ENCODE measurements around the gene ALKBH6. TPM values are rescaled to one million over a fixed set of nuclear protein-coding genes. Genes with fewer than 3 reads are reported as not detected.

Gene ALKBH6
- total and polyA plus RNA-seq, 8 donors: 2.6 to 22.8 (median 6.3) TPM

GRCh38 chr19:36003284-36003683 lies 10.7 kb downstream of the ALKBH6 start:
- intact Hi-C loops (cut with DNase I): no loop called here

GRCh38 chr19:36001605-36002004 lies 12.4 kb downstream of the ALKBH6 start:
- no peak overlapping the region for H3K4me3 ChIP-seq
- H3K4me1 ChIP-seq: peaks cover 0 to 4% (median 3%) of the 10 kb centered on the region in 3 donors
- intact Hi-C loops (cut with DNase I): no loop called here
- TF ChIP-seq, protein P1, sequence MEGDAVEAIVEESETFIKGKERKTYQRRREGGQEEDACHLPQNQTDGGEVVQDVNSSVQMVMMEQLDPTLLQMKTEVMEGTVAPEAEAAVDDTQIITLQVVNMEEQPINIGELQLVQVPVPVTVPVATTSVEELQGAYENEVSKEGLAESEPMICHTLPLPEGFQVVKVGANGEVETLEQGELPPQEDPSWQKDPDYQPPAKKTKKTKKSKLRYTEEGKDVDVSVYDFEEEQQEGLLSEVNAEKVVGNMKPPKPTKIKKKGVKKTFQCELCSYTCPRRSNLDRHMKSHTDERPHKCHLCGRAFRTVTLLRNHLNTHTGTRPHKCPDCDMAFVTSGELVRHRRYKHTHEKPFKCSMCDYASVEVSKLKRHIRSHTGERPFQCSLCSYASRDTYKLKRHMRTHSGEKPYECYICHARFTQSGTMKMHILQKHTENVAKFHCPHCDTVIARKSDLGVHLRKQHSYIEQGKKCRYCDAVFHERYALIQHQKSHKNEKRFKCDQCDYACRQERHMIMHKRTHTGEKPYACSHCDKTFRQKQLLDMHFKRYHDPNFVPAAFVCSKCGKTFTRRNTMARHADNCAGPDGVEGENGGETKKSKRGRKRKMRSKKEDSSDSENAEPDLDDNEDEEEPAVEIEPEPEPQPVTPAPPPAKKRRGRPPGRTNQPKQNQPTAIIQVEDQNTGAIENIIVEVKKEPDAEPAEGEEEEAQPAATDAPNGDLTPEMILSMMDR (IDR thresholded peaks at IDR 0.05): no peak
- 96 to 98% methylated on average over 3 of the region's 3 CpGs for WGBS, 2 donors
- ATAC-seq: no peak
- no peak overlapping the region for H3K27ac ChIP-seq
- FAIRE-seq: no peak
- H3K9me3 ChIP-seq: no peaks in the 10 kb centered on the region
- DNase-seq: no peak
- H3K36me3 ChIP-seq: no peaks in the 10 kb centered on the region
- H3K27me3 ChIP-seq: no peaks in the 10 kb centered on the region

More at GRCh38 chr19:36003284-36003683, 10.7 kb downstream of the ALKBH6 start:
- no peaks in the 10 kb centered on the region for H3K9me3 ChIP-seq
- no peak overlapping the region for H3K27ac ChIP-seq
- FAIRE-seq (no peak), ATAC-seq (no peak), DNase-seq (no peak)
- H3K36me3 ChIP-seq: no peaks in the 10 kb centered on the region
- no peaks in the 10 kb centered on the region for H3K27me3 ChIP-seq
- H3K4me1 ChIP-seq: peaks cover 0 to 4% (median 0%) of the 10 kb centered on the region in 3 donors
- TF ChIP-seq, protein P1 (IDR thresholded peaks at IDR 0.05): no peak
- no peak overlapping the region for H3K4me3 ChIP-seq
- WGBS, 2 donors: 92 to 93% methylated on average over 4 of the region's 4 CpGs

DNA sequence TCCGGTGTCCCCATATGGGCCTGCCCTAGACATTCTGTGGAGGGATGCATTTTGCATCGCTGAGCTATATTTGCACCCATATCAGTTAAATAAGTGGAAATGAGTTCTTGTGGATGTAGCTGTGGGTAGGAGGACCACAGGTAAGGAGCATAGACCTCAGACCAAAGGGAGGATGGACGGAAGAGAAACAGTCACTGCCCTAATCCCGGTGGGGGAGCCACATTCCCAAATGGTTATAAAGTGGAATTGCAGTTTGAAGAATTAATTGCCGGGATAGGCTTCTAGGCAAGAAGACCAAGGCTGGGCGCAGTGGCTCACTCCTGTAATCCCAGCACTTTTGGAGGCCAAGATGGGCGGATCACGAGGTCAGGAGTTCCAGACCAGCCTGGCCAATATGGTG lies 17.2 kb downstream of the ALKBH6 start:
- no peak for FAIRE-seq
- no peak for ATAC-seq
- intact Hi-C loops (cut with DNase I): no loop called here

GRCh38 chr19:35995048-35995993 lies 18.7 kb downstream of the ALKBH6 start, which contains the start of gene SDHAF1:
TSS of gene SDHAF1 (plus strand) at chr19:35995188. CDS start at chr19:35995275, 87 bp downstream.
- WGBS, 2 donors: 0 to 1% methylated on average over 82 to 97 of the region's 97 CpGs
- DNase-seq (peak; percentile 97 to 99 (median 97)), FAIRE-seq (no peak), ATAC-seq (peak; percentile 95 to 98 (median 96))
- Histone ChIP-seq H3K36me3 (no peaks in the 10 kb centered on the region), H3K9me3 (no peaks in the 10 kb centered on the region), H3K4me1 (peaks cover 0 to 11% (median 4%) of the 10 kb centered on the region in 3 donors), H3K27me3 (no peaks in the 10 kb centered on the region), H3K27ac (peak within 1 kb of the TSS; percentile 68 to 88 (median 77)), H3K4me3 (peak within 1 kb of the TSS; percentile 71 to 99 (median 80))
- TF ChIP-seq, protein P1 (IDR thresholded peaks at IDR 0.05): no peak
- intact Hi-C loops (cut with DNase I): no loop called here

More for the DNA sequence above, 17.2 kb downstream of the ALKBH6 start:
- Histone ChIP-seq H3K27me3 (no peaks in the 10 kb centered on the region), H3K4me3 (peak overlapping the region in 3 of 4 donors; percentile 71 to 99 (median 71)), H3K36me3 (no peaks in the 10 kb centered on the region), H3K9me3 (no peaks in the 10 kb centered on the region), H3K27ac (no peak overlapping the region), H3K4me1 (peaks cover 0 to 11% (median 4%) of the 10 kb centered on the region in 3 donors)
- TF ChIP-seq, protein P1 (IDR thresholded peaks at IDR 0.05): no peak
- 72 to 89% methylated on average over 8 of the region's 8 CpGs for WGBS, 2 donors
- no peak for DNase-seq
